Vagina (tissue), 2 donors: ENCODE data around the gene SRM.

ENCODE experiments used
- POLR2A ChIP-seq, 2 donors: fragments of 450-650 bp; IDR thresholded peaks; one replicate each; pipeline ENCODE4 v1.6.1; 2017; ENCODE audit warnings: antibody characterized with exemption in 2 of 2, mild to moderate bottlenecking in 2 of 2, moderate library complexity in 2 of 2
- TF ChIP-seq, protein P1 (sequence below), 3 experiments: fragments of 450-650 bp in 2 of 3; fragments of 200-600 bp in 1 of 3; sonication (generic) in 1 of 3; IDR thresholded peaks; one replicate each; pipeline ENCODE4 v1.5.1; 2017 to 2019; ENCODE audit warnings: antibody characterized with exemption in 3 of 3, mild to moderate bottlenecking in 2 of 3, moderate library complexity in 2 of 3

DNA sequence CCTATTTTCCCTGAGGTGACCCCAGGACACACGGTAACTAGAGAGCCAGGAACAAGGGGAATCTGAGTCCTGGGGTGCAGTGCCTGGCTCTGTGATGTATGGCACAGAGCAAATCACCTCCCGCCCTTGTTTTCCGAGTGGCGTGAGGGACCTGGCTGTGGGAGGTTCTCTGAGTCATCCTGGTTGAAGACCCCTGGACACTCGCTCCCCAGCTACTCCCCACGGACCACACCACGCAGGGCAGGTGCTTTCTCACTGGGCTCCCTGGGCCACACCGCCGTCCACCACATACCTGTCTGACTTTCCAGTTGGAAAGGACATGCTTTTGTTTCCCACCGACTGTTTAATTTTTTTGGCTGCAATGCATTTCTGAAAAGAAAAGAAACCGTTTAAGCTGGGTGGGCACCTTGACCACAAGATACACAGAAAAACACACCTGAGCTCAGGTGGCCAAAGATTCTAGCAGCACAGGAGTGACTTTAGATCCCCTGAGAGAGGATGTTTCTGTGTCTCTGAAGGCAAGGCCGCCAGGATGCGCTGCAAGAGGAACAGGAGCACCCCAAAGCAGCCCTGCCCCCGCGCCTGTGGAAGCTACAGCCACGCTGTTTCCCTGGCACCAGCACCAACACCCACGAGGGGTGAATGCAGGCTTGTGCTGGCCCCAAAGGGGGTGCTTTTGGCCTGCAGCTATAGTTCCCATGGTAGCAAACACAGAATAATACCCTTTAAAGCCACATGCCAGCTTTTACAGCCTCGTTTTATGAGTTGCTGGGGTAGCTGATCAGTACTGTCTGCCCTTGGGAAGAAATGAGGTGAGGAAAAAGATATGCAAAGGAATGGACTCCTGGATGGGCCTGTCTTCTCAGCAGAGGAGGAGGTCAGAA lies 8.1 kb upstream of the SRM start:
- TF ChIP-seq, protein P1, sequence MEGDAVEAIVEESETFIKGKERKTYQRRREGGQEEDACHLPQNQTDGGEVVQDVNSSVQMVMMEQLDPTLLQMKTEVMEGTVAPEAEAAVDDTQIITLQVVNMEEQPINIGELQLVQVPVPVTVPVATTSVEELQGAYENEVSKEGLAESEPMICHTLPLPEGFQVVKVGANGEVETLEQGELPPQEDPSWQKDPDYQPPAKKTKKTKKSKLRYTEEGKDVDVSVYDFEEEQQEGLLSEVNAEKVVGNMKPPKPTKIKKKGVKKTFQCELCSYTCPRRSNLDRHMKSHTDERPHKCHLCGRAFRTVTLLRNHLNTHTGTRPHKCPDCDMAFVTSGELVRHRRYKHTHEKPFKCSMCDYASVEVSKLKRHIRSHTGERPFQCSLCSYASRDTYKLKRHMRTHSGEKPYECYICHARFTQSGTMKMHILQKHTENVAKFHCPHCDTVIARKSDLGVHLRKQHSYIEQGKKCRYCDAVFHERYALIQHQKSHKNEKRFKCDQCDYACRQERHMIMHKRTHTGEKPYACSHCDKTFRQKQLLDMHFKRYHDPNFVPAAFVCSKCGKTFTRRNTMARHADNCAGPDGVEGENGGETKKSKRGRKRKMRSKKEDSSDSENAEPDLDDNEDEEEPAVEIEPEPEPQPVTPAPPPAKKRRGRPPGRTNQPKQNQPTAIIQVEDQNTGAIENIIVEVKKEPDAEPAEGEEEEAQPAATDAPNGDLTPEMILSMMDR (IDR thresholded peaks at IDR 0.05), result no peak
- no peak for TF ChIP-seq POLR2A (IDR thresholded peaks at IDR 0.05)
